ENCODE results near the gene GSG1L. TPM values are rescaled to one million over a fixed set of nuclear protein-coding genes. Genes with fewer than 3 reads are reported as not detected.

GSG1L gene
- total and polyA plus RNA-seq, 12 donors: 0.68 to 14.6 (median 3.4) TPM; not detected in 5

GRCh38 chr16:27901956-27902355, 161.6 kb downstream of the GSG1L start:
- no peaks in the 10 kb centered on the region for H3K36me3 ChIP-seq
- H3K27ac ChIP-seq: no peak overlapping the region
- H3K4me1 ChIP-seq: no peaks in the 10 kb centered on the region
- H3K4me3 ChIP-seq: no peak overlapping the region
- intact Hi-C loops (cut with DNase I): no loop called here
- DNase-seq (no peak), ATAC-seq (no peak)
- 74 to 81% methylated on average over 8 of the region's 8 CpGs for WGBS, 2 donors
- peaks cover 0 to 4% (median 0%) of the 10 kb centered on the region in 11 donors for H3K9me3 ChIP-seq
- peaks cover 0 to 35% (median 3%) of the 10 kb centered on the region in 7 donors for H3K27me3 ChIP-seq
- TF ChIP-seq, protein P1, sequence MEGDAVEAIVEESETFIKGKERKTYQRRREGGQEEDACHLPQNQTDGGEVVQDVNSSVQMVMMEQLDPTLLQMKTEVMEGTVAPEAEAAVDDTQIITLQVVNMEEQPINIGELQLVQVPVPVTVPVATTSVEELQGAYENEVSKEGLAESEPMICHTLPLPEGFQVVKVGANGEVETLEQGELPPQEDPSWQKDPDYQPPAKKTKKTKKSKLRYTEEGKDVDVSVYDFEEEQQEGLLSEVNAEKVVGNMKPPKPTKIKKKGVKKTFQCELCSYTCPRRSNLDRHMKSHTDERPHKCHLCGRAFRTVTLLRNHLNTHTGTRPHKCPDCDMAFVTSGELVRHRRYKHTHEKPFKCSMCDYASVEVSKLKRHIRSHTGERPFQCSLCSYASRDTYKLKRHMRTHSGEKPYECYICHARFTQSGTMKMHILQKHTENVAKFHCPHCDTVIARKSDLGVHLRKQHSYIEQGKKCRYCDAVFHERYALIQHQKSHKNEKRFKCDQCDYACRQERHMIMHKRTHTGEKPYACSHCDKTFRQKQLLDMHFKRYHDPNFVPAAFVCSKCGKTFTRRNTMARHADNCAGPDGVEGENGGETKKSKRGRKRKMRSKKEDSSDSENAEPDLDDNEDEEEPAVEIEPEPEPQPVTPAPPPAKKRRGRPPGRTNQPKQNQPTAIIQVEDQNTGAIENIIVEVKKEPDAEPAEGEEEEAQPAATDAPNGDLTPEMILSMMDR (IDR thresholded peaks at IDR 0.05): no peak

DNA sequence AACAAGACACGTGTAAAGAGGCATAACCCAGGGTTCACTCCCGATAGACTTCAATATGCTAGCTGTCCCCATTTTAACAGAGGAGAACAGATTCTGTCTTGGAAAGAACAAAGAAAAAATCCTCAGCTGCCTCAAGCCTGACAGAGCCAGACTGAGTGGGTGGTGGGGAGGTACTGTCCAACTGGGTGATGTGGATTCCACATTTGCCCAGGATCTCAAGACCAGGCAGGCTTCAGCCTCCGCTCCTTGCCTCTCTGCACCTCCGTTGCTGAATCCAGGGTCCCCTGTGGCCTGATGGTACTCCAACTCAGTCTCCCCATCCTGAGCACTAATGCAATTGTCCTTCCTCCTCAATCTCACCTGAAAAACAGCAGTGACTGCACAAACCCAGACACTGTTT, 163.8 kb downstream of the GSG1L start:
- Histone ChIP-seq H3K27ac (no peak overlapping the region), H3K4me1 (no peaks in the 10 kb centered on the region), H3K36me3 (no peaks in the 10 kb centered on the region), H3K9me3 (peaks cover 0 to 11% (median 0%) of the 10 kb centered on the region in 11 donors), H3K27me3 (peaks cover 0 to 48% (median 4%) of the 10 kb centered on the region in 7 donors), H3K4me3 (no peak overlapping the region)
- WGBS, 2 donors: 71 to 79% methylated on average over 4 of the region's 4 CpGs
- ATAC-seq (no peak), DNase-seq (no peak)
- intact Hi-C loops (cut with DNase I): loop anchor here in 1 of 10 donors (10.0 kb wide), 1 partner anchor 175 kb away; no protein-coding TSS in a partner anchor
- TF ChIP-seq, protein P1 (IDR thresholded peaks at IDR 0.05): no peak

GRCh38 chr16:27894386-27894785, 169.1 kb downstream of the GSG1L start:
- DNase-seq (no peak), ATAC-seq (no peak)
- intact Hi-C loops (cut with DNase I): loop anchor here in 1 of 10 donors (10.0 kb wide), 1 partner anchor 180 kb away; no protein-coding TSS in a partner anchor
- TF ChIP-seq, protein P1 (IDR thresholded peaks at IDR 0.05): no peak
- Histone ChIP-seq H3K27me3 (peaks cover 0 to 63% (median 13%) of the 10 kb centered on the region in 7 donors), H3K4me3 (no peak overlapping the region), H3K27ac (no peak overlapping the region), H3K4me1 (no peaks in the 10 kb centered on the region), H3K9me3 (peaks cover 0 to 11% (median 0%) of the 10 kb centered on the region in 11 donors), H3K36me3 (no peaks in the 10 kb centered on the region)
- WGBS, 2 donors: 71 to 73% methylated on average over 8 of the region's 8 CpGs

DNA sequence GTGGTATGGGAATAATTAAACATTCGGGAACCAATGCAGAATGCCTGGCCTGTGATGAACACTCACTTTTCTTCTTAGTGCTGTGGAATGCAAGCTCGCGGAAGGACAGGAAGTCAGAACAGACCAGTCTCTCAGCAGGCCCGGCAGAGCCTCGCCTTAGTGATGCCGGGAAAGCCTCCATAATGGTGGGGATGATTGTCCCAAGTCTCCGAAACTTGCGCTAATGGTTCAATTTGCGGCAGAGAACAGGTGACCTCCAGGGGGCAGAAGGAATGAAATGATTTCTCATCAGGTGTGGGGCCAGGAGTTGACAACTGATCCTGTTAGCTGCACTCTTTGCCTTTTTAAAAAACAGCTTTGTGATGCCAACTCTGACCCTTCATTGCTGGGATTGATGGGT, 170.6 kb downstream of the GSG1L start:
- no peaks in the 10 kb centered on the region for H3K36me3 ChIP-seq
- H3K4me3 ChIP-seq: no peak overlapping the region
- H3K9me3 ChIP-seq: peaks cover 0 to 11% (median 0%) of the 10 kb centered on the region in 11 donors
- peaks cover 0 to 68% (median 13%) of the 10 kb centered on the region in 7 donors for H3K27me3 ChIP-seq
- intact Hi-C loops (cut with DNase I): loop anchor here in 1 of 10 donors (10.0 kb wide), 1 partner anchor 182 kb away; no protein-coding TSS in a partner anchor
- DNase-seq (no peak), ATAC-seq (no peak)
- no peaks in the 10 kb centered on the region for H3K4me1 ChIP-seq
- TF ChIP-seq, protein P1 (IDR thresholded peaks at IDR 0.05): no peak
- WGBS, 2 donors: 34 to 35% methylated on average over 9 of the region's 9 CpGs
- H3K27ac ChIP-seq: no peak overlapping the region
